HG03039 (cell line): ENCODE measurements around the gene RNF44.
"Not testable (repeated sequence)": the region's sequence is repeated elsewhere in the genome, so short reads cannot be mapped to it uniquely, and the experiment has no call there.

Source experiments
- ATAC-seq: cut with Tn5 transposase; IDR thresholded peaks from one replicate; pipeline ENCODE4 v1.9.1; 2021; ENCODE audit warnings: mild to moderate bottlenecking, moderate library complexity; ENCODE audit not compliant: unreplicated experiment

The RNF44 gene

GRCh38 chr5:176552332-176552869 lies 15.2 kb upstream of the RNF44 start:
- no peak for ATAC-seq

- ATAC-seq, result not testable (repeated sequence)
Observed at GRCh38 chr5:176550937-176551336, 13.7 kb upstream of the RNF44 start.

- ATAC-seq, result no peak
Observed at GRCh38 chr5:176550275-176550831, 13.2 kb upstream of the RNF44 start.

- ATAC-seq, result no peak
Observed at GRCh38 chr5:176549871-176550270, 12.7 kb upstream of the RNF44 start.

GRCh38 chr5:176548967-176549444 lies 11.8 kb upstream of the RNF44 start, which contains the start of gene CDHR2:
TSS of gene CDHR2 (plus strand) at chr5:176549342. CDS start at chr5:176565353, 16,011 bp downstream.
- ATAC-seq, result no peak

GRCh38 chr5:176547802-176548201 lies 10.6 kb upstream of the RNF44 start:
- no peak for ATAC-seq

- ATAC-seq, result no peak
Observed at GRCh38 chr5:176545737-176546509, 8.7 kb upstream of the RNF44 start.

GRCh38 chr5:176545388-176545736 lies 8.2 kb upstream of the RNF44 start:
- no peak for ATAC-seq

GRCh38 chr5:176543428-176544182 lies 6.4 kb upstream of the RNF44 start:
- peak; percentile 48 for ATAC-seq

GRCh38 chr5:176542596-176543427 lies 5.6 kb upstream of the RNF44 start:
- ATAC-seq, result peak; percentile 50

- ATAC-seq, result no peak
Observed at GRCh38 chr5:176542135-176542595, 5.0 kb upstream of the RNF44 start.

GRCh38 chr5:176541338-176542134 lies 4.3 kb upstream of the RNF44 start:
- ATAC-seq, result no peak

GRCh38 chr5:176540956-176541337 lies 3.7 kb upstream of the RNF44 start:
- no peak for ATAC-seq

- ATAC-seq, result no peak
Observed at GRCh38 chr5:176540476-176540899, 3.3 kb upstream of the RNF44 start.

GRCh38 chr5:176538989-176539384 lies 1.8 kb upstream of the RNF44 start:
- ATAC-seq, result no peak

- ATAC-seq, result no peak
Observed at GRCh38 chr5:176538230-176538988, 1.2 kb upstream of the RNF44 start.

- ATAC-seq, result peak; percentile 70
Observed at GRCh38 chr5:176537554-176538229, 490 bp upstream of the RNF44 start.

GRCh38 chr5:176536132-176536901 lies 885 bp downstream of the RNF44 start:
- no peak for ATAC-seq
